HG02852 (cell line): Measurements from ENCODE around the gene SIGLEC8.
"Not testable (repeated sequence)": the region's sequence is repeated elsewhere in the genome, so short reads cannot be mapped to it uniquely, and the experiment has no call there.

Experiments used
- ATAC-seq: cut with Tn5 transposase; IDR thresholded peaks from one replicate; pipeline ENCODE4 v1.9.1; 2021; ENCODE audit warnings: mild to moderate bottlenecking, moderate library complexity; ENCODE audit not compliant: unreplicated experiment

Gene SIGLEC8

DNA sequence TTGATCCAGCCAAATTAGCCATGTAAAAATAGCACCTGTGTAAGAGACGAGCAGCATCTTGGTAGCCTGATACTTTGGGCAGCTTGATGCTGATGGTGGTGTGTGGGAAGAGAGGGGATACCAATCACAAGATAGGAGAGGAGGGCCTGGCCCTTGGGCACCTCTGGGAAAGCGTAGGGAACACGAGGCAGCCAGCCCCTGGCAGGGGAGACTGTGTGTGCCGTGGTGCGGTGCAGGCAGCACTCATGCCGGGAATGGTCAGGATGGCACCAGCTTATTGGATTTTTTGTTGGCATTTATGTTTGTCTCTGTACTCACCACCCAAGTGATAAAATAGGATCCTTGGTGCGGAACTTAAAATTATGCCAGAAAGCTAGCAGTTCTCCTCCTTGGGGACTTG is 10.2 kb downstream of the SIGLEC8 start:
- no peak for ATAC-seq

GRCh38 chr19:51447510-51447909 is 10.7 kb downstream of the SIGLEC8 start:
- ATAC-seq, result not testable (repeated sequence)

DNA sequence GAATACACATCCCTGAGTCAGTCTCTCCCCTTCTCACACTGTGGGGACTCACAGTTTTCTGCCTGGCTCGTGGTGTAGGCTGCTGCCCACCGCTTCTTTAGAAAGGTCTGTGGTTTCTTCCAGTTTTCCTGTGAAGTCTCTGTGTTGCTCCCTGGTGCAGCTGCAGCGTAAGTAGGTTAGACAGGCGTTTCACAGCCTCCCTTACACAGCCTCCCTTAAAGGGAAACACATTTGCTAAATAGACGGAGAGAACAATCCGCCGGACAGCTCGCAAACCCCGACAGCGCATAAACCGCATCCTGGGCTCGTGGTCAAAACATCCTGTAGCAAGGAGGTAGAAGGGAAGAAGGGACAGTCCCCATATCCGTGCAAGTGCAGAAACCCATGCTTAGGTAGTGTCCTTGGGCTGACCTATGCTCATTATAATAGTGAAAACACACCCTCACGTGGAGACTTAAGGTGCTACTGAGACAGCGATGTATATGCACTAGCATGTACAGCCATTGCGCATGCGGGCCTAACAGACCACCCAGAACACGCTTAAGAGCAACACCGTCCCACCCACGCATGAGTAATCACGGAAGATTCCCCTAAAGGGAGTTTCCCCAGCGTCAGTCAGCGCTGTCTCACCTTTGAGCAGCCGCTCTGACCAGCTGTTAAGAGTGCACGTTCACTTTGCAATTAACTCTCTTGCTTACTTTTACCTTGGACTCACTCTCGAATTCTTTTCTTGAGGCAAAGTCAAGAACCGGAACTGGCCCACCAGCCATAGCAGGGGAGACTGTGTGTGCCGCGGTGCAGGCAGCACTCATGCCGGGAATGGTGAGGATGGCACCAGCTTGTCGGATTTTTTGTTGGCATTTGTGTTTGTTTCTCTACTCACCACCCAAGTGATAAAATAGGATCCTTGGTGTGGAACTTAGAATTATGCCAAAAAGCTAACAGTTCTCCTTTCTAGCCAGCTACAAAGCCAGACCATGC is 16.6 kb downstream of the SIGLEC8 start:
- peak; percentile 82 for ATAC-seq

DNA sequence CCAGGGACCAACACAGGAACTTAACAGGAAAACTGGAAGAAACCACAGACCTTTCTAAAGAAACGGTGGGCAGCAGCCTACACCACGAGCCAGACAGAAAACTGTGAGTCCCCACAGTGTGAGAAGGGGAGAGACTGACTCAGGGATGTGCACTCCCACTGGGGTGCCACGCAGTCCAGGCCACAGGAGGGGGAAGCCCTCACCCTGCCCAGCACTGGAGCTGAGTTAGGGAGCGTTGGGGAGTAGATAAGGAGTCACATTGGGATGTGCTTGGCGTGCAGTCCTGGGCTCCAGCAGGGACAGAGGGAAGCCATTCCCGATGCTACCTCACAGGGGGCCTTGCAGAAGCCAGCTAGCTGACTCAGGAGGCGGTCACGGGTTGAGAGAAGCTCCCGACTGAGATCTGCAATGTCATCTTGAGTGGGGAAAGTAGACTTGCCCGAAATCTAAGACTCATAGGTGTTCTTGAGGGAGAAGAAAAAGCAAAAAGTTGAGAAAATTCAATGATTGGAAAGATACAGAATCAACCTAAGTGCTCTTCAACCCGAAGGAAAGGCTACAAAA is 17.3 kb downstream of the SIGLEC8 start:
- no peak for ATAC-seq

DNA sequence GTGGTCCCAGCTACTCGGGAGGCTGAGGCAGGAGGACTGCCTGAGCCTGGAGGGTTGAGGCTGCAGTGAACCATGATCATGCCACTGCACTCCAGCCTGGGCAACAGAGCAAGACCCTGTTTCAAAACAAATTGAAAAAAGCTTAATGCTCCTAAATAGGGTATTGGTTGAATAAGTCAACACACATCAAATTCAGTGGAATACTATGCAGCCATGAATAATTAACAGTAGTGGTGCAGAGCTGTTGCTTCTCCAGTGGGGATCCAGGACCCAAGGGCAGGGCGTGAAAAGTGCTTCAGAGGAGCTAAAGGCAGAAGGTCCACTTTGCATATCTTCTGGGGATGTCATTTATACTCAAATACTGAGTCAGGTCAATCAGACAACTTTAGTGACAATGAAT is 18.2 kb downstream of the SIGLEC8 start:
- ATAC-seq, result no peak

DNA sequence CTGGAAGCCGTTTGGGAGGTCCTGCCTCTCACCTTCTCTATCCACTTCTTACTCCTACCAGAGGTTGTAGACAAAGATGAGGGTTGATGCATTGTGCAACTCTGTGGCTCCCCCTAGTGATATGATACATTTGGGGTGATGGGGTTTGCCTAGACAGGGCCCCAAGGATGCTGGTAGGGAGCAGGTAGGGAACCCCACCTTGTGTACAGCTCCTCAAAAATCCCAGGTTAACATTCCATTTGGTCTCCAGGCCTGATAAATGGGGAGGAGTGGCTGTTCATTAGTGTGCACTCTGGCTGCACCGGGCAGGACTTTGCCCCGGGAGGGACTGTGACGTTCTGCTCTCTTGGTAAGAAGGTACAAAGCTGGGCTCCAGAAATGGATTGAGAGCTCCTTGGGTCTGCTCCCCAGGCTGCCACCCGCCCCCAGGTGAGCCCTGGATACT is 19.2 kb downstream of the SIGLEC8 start:
- ATAC-seq, result no peak

DNA sequence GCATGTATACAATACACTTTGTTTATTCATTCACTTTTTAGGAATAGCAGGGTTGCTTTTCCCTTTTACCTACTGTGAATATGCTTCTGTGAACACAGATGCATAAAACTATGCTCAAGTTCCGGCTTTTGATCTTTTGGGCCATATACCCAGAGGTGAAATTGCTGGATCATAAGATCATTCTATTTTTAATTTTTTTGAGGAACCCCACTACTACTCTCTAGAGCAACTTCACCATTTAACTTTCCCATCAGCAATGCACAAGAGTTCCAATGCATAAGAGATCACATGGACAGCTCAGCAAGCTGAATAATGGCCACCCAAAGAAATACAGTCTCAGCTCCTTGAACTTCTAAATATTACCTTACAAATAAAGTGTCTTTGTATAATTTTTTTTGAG is 23.8 kb downstream of the SIGLEC8 start:
- ATAC-seq, result no peak

- ATAC-seq, result no peak
These were observed 25.2 kb downstream of the SIGLEC8 start for GRCh38 chr19:51433043-51433442.

DNA sequence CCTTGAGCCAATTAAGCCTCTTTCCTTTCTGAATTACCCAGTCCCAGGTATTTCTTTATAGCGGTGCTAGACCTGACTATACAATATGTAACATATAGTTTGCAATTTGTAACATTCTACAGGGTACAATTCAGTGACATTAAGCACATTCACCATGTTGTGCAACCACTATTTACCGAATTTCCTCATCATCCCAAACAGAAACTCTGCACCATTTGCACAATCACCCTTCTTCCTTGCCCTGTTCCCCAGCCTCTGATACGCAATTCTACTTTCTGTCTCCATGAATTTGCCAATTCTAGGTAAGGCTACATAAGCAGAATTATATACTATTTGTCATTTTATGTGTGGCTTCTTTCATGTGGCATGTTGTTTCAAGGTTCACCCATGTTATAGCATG is 27.1 kb downstream of the SIGLEC8 start:
- ATAC-seq, result no peak

- ATAC-seq, result no peak
These were observed 28.0 kb downstream of the SIGLEC8 start for GRCh38 chr19:51430221-51430620.

GRCh38 chr19:51427201-51427600 is 31.1 kb downstream of the SIGLEC8 start:
- no peak for ATAC-seq

- peak; percentile 43 for ATAC-seq
These were observed 36.2 kb downstream of the SIGLEC8 start for GRCh38 chr19:51422053-51422448.

- ATAC-seq, result no peak
These were observed 36.8 kb downstream of the SIGLEC8 start for GRCh38 chr19:51421229-51422052.

DNA sequence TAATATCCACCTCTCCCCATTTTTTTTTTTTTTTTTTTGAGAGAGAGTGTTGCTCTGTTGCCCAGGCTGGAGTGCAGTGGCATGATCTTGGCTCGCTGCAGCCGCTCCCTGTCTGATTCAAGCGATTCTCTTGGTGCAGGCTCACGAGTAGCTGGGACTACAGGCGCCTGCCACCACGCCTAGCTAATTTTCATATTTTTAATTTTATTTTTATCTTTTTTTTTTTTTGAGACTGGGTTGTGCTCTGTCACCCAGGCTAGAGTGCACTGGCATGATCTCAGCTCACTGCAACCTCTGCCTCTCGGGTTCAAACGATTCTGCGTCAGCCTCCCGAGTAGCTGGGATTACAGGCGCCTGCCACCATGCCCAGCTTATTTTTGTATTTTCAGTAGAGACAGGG is 37.7 kb downstream of the SIGLEC8 start:
- not testable (repeated sequence) for ATAC-seq

DNA sequence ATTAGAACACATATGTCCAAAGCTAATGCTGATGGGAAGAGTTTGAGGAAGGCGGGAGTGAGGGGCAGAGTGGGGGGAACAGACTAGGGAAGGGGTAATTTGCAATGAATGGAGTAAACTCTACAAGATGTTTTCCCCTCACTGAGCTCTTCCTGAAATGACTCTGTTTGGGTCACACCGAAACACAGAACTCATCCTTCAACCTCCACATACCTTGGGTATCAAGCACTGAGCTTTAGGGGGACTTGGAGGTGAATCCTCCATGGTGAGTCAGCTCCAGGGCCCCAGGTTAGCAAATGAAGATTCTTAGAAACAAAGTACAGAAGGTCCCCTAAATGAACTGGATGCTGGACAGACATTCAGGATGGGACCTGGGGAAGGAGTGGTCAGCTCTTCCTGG is 39.5 kb downstream of the SIGLEC8 start:
- no peak for ATAC-seq

GRCh38 chr19:51417810-51418157 is 40.5 kb downstream of the SIGLEC8 start:
- ATAC-seq, result peak; percentile 24

DNA sequence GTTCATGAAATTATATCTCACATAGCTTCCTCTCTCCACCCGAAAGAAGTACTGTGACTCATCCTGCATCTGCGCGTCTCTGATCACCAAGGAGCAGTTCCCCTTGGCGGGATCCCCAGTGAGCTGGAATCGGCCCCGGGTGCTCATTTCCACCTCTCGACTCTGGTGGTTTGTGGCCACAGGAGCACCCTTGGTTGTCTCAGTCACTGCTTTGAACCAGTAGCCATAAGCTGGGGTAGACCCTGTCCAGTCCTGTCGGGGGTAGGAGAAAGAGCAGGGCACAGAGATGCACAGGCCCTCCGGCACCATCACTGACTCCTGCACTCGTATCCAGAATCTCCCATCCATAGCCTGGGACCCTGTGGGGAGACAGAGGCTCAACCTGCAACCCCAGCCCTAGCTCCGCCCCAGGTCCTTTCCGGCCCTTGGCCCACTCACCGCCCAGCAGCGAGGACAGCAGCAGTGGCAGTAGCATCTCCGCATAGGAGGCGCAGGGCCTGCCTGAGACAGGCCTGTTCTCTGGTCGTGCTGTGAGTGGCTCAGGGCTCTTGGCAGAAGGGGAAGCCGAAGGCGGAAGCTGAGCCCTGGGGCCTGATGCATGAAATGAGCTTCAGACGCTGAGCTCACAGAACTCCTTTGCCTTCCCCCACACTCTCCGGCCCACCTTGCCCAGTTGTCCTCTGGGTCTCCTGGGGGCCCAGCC is 41.0 kb downstream of the SIGLEC8 start, which contains the start of gene SIGLEC10:
SIGLEC10 (minus strand) TSS at position 536 of the 703 bp plus-strand sequence; CDS start at position 475, 61 bp downstream.
- ATAC-seq, result peak; percentile 66

- ATAC-seq, result not testable (repeated sequence)
These were observed 41.8 kb downstream of the SIGLEC8 start for GRCh38 chr19:51416422-51416821.

DNA sequence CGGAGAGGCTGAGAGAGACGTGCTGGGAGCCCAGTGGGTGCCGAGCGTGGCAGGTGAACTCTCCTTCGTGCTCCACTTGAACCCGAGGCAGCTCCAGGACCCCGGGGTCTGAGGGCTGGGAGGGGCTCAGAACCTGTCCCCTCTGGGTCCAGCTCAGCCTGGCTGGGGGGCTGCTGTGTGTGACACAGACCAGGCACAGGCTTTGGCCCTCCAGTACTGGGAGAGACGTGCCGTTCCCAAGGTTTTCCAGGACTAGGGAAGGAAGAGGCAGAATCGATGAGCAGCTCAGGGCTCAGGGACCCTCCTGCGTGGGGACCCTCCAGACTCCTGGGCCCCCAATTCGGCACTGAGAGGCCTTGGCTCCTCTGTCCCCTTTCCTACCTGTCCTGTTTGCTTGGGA is 43.1 kb downstream of the SIGLEC8 start:
- no peak for ATAC-seq

DNA sequence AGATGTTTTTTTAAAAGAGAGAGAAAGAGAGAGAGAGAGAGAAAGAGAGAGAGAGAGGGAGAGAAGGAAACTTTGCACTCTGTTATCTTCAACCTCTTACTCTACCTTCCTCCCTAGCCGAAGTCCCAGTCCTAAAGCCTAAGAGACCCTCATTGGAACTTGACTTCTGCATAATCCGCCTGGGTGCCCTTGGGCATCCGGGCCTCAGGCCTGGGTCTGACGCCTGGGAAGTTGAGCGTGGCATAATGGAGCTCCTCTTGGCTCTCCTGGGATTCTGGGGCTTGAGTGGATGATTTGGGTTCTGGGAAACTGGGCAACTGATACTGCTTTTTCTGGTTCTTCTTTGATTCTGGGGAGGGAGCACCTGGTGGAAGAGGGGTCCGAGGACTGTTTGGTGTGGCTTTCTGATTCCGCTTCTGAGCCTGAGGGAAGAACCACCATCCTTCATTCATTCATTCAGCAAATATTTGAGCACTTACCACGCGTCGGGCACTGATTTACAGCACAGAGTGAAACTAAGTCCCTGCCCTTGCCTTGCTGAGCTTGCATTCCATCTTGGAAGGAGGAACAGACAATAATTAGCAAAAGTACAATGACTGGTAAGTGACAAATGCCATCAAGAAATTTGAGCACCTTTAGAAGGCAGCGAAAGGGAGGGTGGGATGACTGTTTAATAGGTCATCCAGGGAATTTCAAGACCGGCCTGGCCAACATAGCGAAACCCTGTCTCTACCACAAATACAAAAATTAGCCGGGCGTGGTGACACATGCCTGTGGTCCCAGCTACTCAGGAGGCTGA is 47.1 kb downstream of the SIGLEC8 start:
- no peak for ATAC-seq
